NB4 (cell line): ENCODE data around the gene BMPR1B.

ENCODE experiments used
- DNase-seq: peaks from one replicate; pipeline ENCODE4 v3.0.0; 2010; ENCODE audit warnings: low read depth
- H3K4me3 ChIP-seq: one replicate; pipeline ENCODE4 v1.5.1; 2011; ENCODE audit warnings: mild to moderate bottlenecking, low read depth, low read length, moderate library complexity
- CTCF ChIP-seq: IDR thresholded peaks from one replicate; pipeline ENCODE4 v1.5.1; 2012; ENCODE audit warnings: low read depth, low read length
- MAX ChIP-seq: IDR thresholded peaks from 2 replicates; pipeline ENCODE4 v1.6.1; 2011; ENCODE audit warnings: low read depth, low read length
- MYC ChIP-seq: IDR thresholded peaks from 2 replicates; pipeline ENCODE4 v1.6.1; 2011; ENCODE audit warnings: low read depth, low read length
- POLR2A ChIP-seq: IDR thresholded peaks from 2 replicates; pipeline ENCODE4 v1.6.1; 2011; ENCODE audit warnings: mild to moderate bottlenecking; ENCODE audit not compliant: insufficient read length; ENCODE audit errors: extremely low read depth

Gene BMPR1B

GRCh38 chr4:95183656-95184408, 426.1 kb downstream of the BMPR1B start:
- no peak for DNase-seq
- H3K4me3 ChIP-seq: no peak overlapping the region
- no peak for TF ChIP-seq MYC
- TF ChIP-seq MAX: no peak
- no peak for TF ChIP-seq POLR2A
- no peak for TF ChIP-seq CTCF

- no peak for DNase-seq
- no peak for TF ChIP-seq CTCF
- no peak for TF ChIP-seq MYC
- TF ChIP-seq MAX: no peak
- no peak for TF ChIP-seq POLR2A
- no peak overlapping the region for H3K4me3 ChIP-seq
Observed at GRCh38 chr4:95186666-95187065, 428.9 kb downstream of the BMPR1B start.

GRCh38 chr4:95188701-95189370, 431.1 kb downstream of the BMPR1B start:
- no peak for DNase-seq
- TF ChIP-seq MAX (no peak), CTCF (no peak), MYC (no peak), POLR2A (no peak)

GRCh38 chr4:95190751-95191436, 433.1 kb downstream of the BMPR1B start:
- no peak overlapping the region for H3K4me3 ChIP-seq
- no peak for DNase-seq
- TF ChIP-seq CTCF: no peak
- TF ChIP-seq MYC: no peak
- TF ChIP-seq POLR2A: no peak
- no peak for TF ChIP-seq MAX

More at GRCh38 chr4:95188701-95189370, 431.1 kb downstream of the BMPR1B start:
- H3K4me3 ChIP-seq: no peak overlapping the region

GRCh38 chr4:95191537-95191936, 433.8 kb downstream of the BMPR1B start:
- no peak overlapping the region for H3K4me3 ChIP-seq
- TF ChIP-seq POLR2A (no peak), CTCF (no peak), MYC (no peak), MAX (no peak)
- DNase-seq: no peak
